Thoracic aorta (tissue), 2 donors: Measurements from ENCODE around the gene MTCP1. TPM values are rescaled to one million over a fixed set of nuclear protein-coding genes. Genes with fewer than 3 reads are reported as not detected.

ENCODE experiments used
- ATAC-seq: fragments of 150-250 bp; one replicate; pipeline ENCODE4 v1.8.0; 2017; ENCODE audit warnings: low read depth; ENCODE audit not compliant: insufficient number of reproducible peaks, low FRiP score
- DNase-seq: peaks from one replicate; pipeline ENCODE4 v3.0.0-alpha.2; 2020; ENCODE audit warnings: low spot score
- H3K27ac ChIP-seq, 2 donors: fragments of 200-600 bp; sonication (generic); 1 replicate in 1 of 2; 2 replicates in 1 of 2; pipeline ENCODE4 v1.5.1; 2016; ENCODE audit warnings: mild to moderate bottlenecking in 2 of 2, moderate library complexity in 2 of 2
- H3K27me3 ChIP-seq: fragments of 200-600 bp; sonication (generic); replicated peaks from 2 replicates; pipeline ENCODE4 v1.6.0; 2016; ENCODE audit warnings: mild to moderate bottlenecking; ENCODE audit not compliant: insufficient read depth
- H3K36me3 ChIP-seq: fragments of 200-600 bp; sonication (generic); one replicate; pipeline ENCODE4 v1.5.1; 2016
- H3K4me1 ChIP-seq, 2 donors: fragments of 200-600 bp; sonication (generic); 1 replicate in 1 of 2; 2 replicates in 1 of 2; pipeline versions ENCODE4 v1.5.1 to v1.6.0; 2016; ENCODE audit warnings: low read depth in 2 of 2, mild to moderate bottlenecking in 1 of 2; ENCODE audit not compliant: control insufficient read depth in 1 of 2
- H3K4me3 ChIP-seq: fragments of 200-600 bp; sonication (generic); 2 replicates; pipeline ENCODE4 v1.5.1; 2016; ENCODE audit warnings: mild to moderate bottlenecking
- H3K9me3 ChIP-seq: fragments of 200-600 bp; sonication (generic); 2 replicates; pipeline ENCODE4 v1.5.1; 2016
- CTCF ChIP-seq: fragments of 200-600 bp; sonication (generic); IDR thresholded peaks from one replicate; pipeline ENCODE4 v1.5.1; 2019; ENCODE audit warnings: antibody characterized with exemption
- total RNA-seq, 2 donors: library from RNA; depleted of rRNA; stranded (reverse); fragments of >200 nt; gene quantifications; one replicate each; pipeline versions ENCODE4 v1.1.0 to v1.2.3, GENCODE V29; 2016

The MTCP1 gene
- total RNA-seq, 2 donors from 2014 or later = 7.4 to 17.8 TPM

DNA sequence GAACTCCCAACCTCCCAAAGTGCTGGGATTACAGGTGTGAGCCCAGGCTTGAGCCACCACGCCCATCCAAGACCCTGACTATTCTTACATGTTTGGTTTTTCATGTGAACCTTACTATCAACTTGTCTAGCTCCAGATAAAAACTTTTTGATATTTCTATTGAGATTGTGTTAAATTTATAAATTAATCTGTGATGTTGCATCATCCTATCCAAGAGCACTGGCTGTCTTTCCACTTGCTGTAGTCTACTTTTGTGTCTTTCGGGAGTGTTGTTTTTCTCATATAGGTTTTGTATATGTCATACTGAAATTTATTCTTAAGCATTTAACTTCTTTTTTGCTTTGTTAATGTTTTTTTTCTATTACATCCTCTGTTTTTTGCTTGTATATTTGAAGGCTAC, 35.0 kb upstream of the MTCP1 start:
- ATAC-seq = no peak
- TF ChIP-seq CTCF = no peak

DNA sequence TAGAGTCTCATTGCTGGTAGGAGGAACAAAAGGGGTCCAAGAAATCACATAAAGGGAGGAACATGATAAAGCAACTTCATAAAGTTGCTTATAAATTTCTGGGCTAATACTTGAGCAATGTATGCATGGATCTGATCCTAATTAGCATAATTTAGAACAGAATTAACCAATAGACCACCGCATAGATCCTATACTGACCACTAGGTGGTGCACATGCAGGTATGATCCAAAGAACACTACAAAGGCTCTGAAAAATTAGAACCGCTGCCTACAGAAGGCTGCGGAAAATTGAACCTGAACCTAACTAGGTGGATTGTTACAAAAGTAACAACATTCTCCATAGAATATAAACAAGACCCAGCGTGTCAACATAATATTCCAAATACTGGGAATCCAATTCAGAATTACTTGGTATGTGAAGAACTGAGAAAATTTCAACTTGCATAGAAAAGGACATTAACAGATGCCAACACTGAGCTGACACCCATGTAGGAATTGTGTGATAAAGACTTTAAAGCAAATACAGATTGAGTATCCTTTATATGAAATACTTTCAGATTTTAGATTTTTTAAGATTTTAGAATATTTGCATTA, 23.6 kb upstream of the MTCP1 start:
- no peaks in the 10 kb centered on the region for H3K9me3 ChIP-seq
- no peak for ATAC-seq
- no peaks in the 10 kb centered on the region for H3K27me3 ChIP-seq
- peaks cover 5% of the 10 kb centered on the region for H3K36me3 ChIP-seq
- H3K27ac ChIP-seq = no peak overlapping the region
- no peak overlapping the region for H3K4me3 ChIP-seq
- no peak for DNase-seq
- no peaks in the 10 kb centered on the region for H3K4me1 ChIP-seq
- TF ChIP-seq CTCF = peak; percentile 52

More for the DNA sequence above, 35.0 kb upstream of the MTCP1 start:
- DNase-seq = no peak
- H3K9me3 ChIP-seq = no peaks in the 10 kb centered on the region
- no peak overlapping the region for H3K27ac ChIP-seq
- no peak overlapping the region for H3K4me3 ChIP-seq
- H3K4me1 ChIP-seq = no peaks in the 10 kb centered on the region
- no peaks in the 10 kb centered on the region for H3K36me3 ChIP-seq
- H3K27me3 ChIP-seq = no peaks in the 10 kb centered on the region

GRCh38 chrX:155086961-155087735, 16.2 kb upstream of the MTCP1 start:
- DNase-seq = no peak
- Histone ChIP-seq H3K27ac (no peak overlapping the region), H3K27me3 (no peaks in the 10 kb centered on the region), H3K36me3 (no peaks in the 10 kb centered on the region), H3K9me3 (no peaks in the 10 kb centered on the region), H3K4me1 (no peaks in the 10 kb centered on the region), H3K4me3 (no peak overlapping the region)
- no peak for TF ChIP-seq CTCF
- no peak for ATAC-seq

DNA sequence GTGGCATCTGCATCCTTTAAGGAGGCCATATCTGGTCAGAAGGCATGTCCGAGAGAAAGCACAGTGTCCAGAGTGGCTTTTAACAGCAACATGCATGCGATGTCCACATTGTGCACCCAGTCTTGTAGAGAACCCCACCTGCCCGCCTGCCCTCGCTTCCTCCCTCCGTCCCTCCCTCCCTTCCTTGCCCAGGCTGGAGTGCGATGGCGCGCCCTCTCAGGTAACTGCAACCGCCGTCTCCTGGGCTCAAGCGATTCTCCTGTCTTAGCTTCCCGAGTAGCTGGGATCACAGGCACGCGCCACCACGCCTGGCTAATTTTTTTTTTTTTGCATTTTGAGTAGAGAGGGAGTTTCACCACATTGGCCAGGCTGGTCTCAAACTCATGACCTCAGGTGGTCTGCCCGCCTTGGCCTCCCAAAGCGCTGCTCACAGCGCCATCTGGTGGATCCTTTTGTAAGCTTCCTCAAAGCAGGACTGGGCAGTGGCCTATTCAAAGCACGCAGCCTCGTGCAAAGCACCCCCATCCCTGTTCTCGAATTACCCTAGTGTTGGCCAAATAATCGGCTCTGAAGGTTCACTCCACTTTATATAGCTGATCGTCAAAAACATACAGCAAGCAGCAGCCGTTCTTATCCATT, 15.4 kb upstream of the MTCP1 start:
- Histone ChIP-seq H3K27ac (no peak overlapping the region), H3K4me1 (no peaks in the 10 kb centered on the region), H3K4me3 (no peak overlapping the region), H3K36me3 (no peaks in the 10 kb centered on the region), H3K27me3 (no peaks in the 10 kb centered on the region), H3K9me3 (no peaks in the 10 kb centered on the region)
- DNase-seq (no peak), ATAC-seq (no peak)
- peak; percentile 41 for TF ChIP-seq CTCF

DNA sequence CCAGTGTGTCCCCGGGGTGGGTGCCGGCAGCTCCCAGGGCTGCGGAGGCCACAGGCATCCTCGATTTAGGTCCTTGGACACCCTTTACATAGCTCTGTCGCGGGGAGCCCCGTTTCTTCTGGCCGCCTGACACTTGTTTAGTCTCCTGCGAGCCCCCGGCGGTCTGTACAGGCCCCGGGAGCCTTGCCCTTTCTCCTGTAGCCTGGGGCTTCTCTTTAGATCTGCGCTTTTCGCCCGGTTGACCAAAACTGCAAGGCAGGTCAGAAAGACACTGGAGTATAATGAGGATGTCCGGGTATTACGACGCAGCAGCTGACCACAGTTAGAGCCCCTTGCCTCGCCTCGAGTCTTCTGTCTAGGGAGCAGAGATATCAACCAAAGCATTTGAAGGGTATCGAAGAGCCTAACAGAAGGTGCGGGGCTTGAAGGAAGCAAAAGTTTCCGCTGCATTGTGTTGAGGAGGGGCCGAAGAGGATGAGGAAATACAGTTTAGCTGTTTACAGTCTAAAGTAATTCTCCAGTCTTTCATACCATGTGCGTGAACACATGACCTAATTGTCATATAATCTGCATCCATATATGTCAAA, 851 bp upstream of the MTCP1 start:
- no peak for TF ChIP-seq CTCF
- Histone ChIP-seq H3K4me1 (peaks cover 4 to 7% of the 10 kb centered on the region in 2 donors), H3K27ac (peak overlapping the region; percentile 65 to 81), H3K27me3 (no peaks in the 10 kb centered on the region), H3K36me3 (no peaks in the 10 kb centered on the region), H3K4me3 (peak overlapping the region; percentile 80), H3K9me3 (no peaks in the 10 kb centered on the region)
- ATAC-seq (no peak), DNase-seq (no peak)
